Measurements from ENCODE around the gene NUDT7. TPM values are rescaled to one million over a fixed set of nuclear protein-coding genes. Genes with fewer than 3 reads are reported as not detected.

Gene NUDT7
- total RNA-seq, 1 experiment from 2014 or later = 6.7 TPM

DNA sequence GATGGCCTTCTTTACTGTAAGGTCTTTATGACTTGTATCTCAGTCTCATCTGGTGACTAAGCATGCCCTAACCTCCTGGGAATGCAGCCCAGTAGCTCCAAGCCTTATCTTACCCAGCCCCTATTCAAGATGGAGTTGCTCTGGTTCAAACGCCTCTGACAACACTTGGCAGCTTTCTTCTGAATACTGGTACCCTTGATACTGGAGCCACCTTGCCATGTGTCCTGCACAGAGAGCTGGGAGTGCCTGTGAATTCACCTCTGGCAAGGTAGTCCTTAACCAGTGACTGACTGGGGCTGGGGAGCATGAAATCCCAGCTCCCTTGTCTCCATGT, 17.2 kb downstream of the NUDT7 start:
- DNase-seq (ENCODE audit: unreplicated experiment) = peak; percentile 2
- peaks cover 9% of the 10 kb centered on the region for H3K4me1 Mint-ChIP-seq (ENCODE audit: insufficient read depth, unreplicated experiment)
- BruUV-seq (replicated peaks) = no TSS peak
- no peaks in the 10 kb centered on the region for H3K9me3 Mint-ChIP-seq (ENCODE audit: unreplicated experiment)
- peak overlapping the region; percentile 67 for H3K27ac Mint-ChIP-seq (ENCODE audit: low read depth, unreplicated experiment)
- TF ChIP-seq CTCF (IDR thresholded peaks at IDR 0.05; ENCODE audit: unreplicated experiment) = no peak
- H3K4me3 Mint-ChIP-seq (ENCODE audit: unreplicated experiment) = no peak overlapping the region
- CTCF ChIA-PET = interaction anchor here (0.6 kb wide), 1 partner anchor 64 kb away, joined by 3 read pairs; no protein-coding TSS in a partner anchor
- intact Hi-C loops (cut with micrococcal nuclease) = no loop called here
- POLR2A ChIA-PET = no interaction called here
- peaks cover 6% of the 10 kb centered on the region for H3K36me3 Mint-ChIP-seq (ENCODE audit: insufficient read depth, unreplicated experiment)
- no peaks in the 10 kb centered on the region for H3K27me3 Mint-ChIP-seq (ENCODE audit: insufficient read depth, unreplicated experiment)

DNA sequence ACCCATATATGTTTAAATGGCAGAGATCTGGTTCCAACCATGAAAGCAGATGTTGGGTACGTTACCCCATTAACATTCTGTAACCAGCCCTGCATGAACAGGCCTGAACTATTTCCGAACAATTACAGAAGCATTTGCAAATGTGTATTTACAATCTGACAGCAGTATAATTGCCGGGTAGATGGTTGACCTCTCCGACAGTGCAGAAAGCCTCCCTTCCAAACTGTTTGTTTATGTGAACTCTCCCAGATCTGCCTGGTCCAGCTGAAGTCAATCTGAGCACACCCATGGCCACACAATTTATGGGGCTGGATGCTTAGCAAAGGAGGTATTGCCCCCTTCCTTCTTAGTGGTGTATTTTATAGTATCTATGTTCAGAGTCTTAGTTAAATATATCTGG, 21.8 kb downstream of the NUDT7 start:
- intact Hi-C loops (cut with micrococcal nuclease) = no loop called here
- peaks cover 21% of the 10 kb centered on the region for H3K27me3 Mint-ChIP-seq (ENCODE audit: insufficient read depth, unreplicated experiment)
- TF ChIP-seq CTCF (IDR thresholded peaks at IDR 0.05; ENCODE audit: unreplicated experiment) = no peak
- POLR2A ChIA-PET = no interaction called here
- H3K9me3 Mint-ChIP-seq (ENCODE audit: unreplicated experiment) = no peaks in the 10 kb centered on the region
- DNase-seq (ENCODE audit: unreplicated experiment) = no peak
- H3K36me3 Mint-ChIP-seq (ENCODE audit: insufficient read depth, unreplicated experiment) = peaks cover 6% of the 10 kb centered on the region
- no peak overlapping the region for H3K27ac Mint-ChIP-seq (ENCODE audit: low read depth, unreplicated experiment)
- peaks cover 1% of the 10 kb centered on the region for H3K4me1 Mint-ChIP-seq (ENCODE audit: insufficient read depth, unreplicated experiment)
- no TSS peak for BruUV-seq (replicated peaks)
- H3K4me3 Mint-ChIP-seq (ENCODE audit: unreplicated experiment) = no peak overlapping the region
- CTCF ChIA-PET = no interaction called here

- no peaks in the 10 kb centered on the region for H3K36me3 Mint-ChIP-seq (ENCODE audit: insufficient read depth, unreplicated experiment)
- POLR2A ChIA-PET = interaction anchor here (0.6 kb wide), 1 partner anchor 15 kb away, joined by 3 read pairs; no protein-coding TSS in a partner anchor
Measured at GRCh38 chr16:77745972-77746371, 23.7 kb downstream of the NUDT7 start.

GRCh38 chr16:77748421-77749005, 26.2 kb downstream of the NUDT7 start:
- intact Hi-C loops (cut with micrococcal nuclease) = no loop called here
- peaks cover 44% of the 10 kb centered on the region for H3K27me3 Mint-ChIP-seq (ENCODE audit: insufficient read depth, unreplicated experiment)
- H3K4me3 Mint-ChIP-seq (ENCODE audit: unreplicated experiment) = no peak overlapping the region
- H3K27ac Mint-ChIP-seq (ENCODE audit: low read depth, unreplicated experiment) = no peak overlapping the region
- TF ChIP-seq CTCF (IDR thresholded peaks at IDR 0.05; ENCODE audit: unreplicated experiment) = no peak
- no peaks in the 10 kb centered on the region for H3K36me3 Mint-ChIP-seq (ENCODE audit: insufficient read depth, unreplicated experiment)
- ChIA-PET POLR2A (no interaction called here), CTCF (interaction anchor here (0.5 to 0.7 kb wide), 5 partner anchors 35 to 157 kb away, joined by 3 to 4 read pairs (median 3); no protein-coding TSS in a partner anchor)
- H3K9me3 Mint-ChIP-seq (ENCODE audit: unreplicated experiment) = no peaks in the 10 kb centered on the region
- no TSS peak for BruUV-seq (replicated peaks)
- DNase-seq (ENCODE audit: unreplicated experiment) = no peak
- H3K4me1 Mint-ChIP-seq (ENCODE audit: insufficient read depth, unreplicated experiment) = no peaks in the 10 kb centered on the region

More at GRCh38 chr16:77745972-77746371, 23.7 kb downstream of the NUDT7 start:
- DNase-seq (ENCODE audit: unreplicated experiment) = no peak
- Mint-ChIP-seq H3K27ac (ENCODE audit: low read depth, unreplicated experiment) (no peak overlapping the region), H3K27me3 (ENCODE audit: insufficient read depth, unreplicated experiment) (peaks cover 31% of the 10 kb centered on the region), H3K4me1 (ENCODE audit: insufficient read depth, unreplicated experiment) (no peaks in the 10 kb centered on the region), H3K4me3 (ENCODE audit: unreplicated experiment) (no peak overlapping the region), H3K9me3 (ENCODE audit: unreplicated experiment) (no peaks in the 10 kb centered on the region)
- CTCF ChIA-PET = no interaction called here
- BruUV-seq (replicated peaks) = no TSS peak
- intact Hi-C loops (cut with micrococcal nuclease) = no loop called here
- no peak for TF ChIP-seq CTCF (IDR thresholded peaks at IDR 0.05; ENCODE audit: unreplicated experiment)
